Mesendoderm (in vitro differentiated cells): ENCODE data around the gene WNT3A. TPM values are rescaled to one million over a fixed set of nuclear protein-coding genes. Genes with fewer than 3 reads are reported as not detected.
"Not testable (repeated sequence)": the region's sequence is repeated elsewhere in the genome, so short reads cannot be mapped to it uniquely, and the experiment has no call there.

Experiments
- DNase-seq: peaks from one replicate; pipeline ENCODE4 v3.0.0; 2013
- H2AK5ac ChIP-seq: 2 replicates; pipeline ENCODE4 v1.6.1; 2013; ENCODE audit warnings: low read length, inconsistent platforms
- H2BK120ac ChIP-seq: 2 replicates; pipeline ENCODE4 v1.6.1; 2013; ENCODE audit warnings: low read depth, mild to moderate bottlenecking, low read length, moderate library complexity, mixed read lengths
- H2BK15ac ChIP-seq: replicated peaks from 2 replicates; pipeline ENCODE4 v1.6.1; 2013; ENCODE audit warnings: low read depth, mild to moderate bottlenecking, moderate library complexity
- H2BK5ac ChIP-seq: 2 replicates; pipeline ENCODE4 v1.6.1; 2013; ENCODE audit warnings: low read length, inconsistent platforms
- H3K18ac ChIP-seq: 2 replicates; pipeline ENCODE4 v1.6.1; 2013; ENCODE audit warnings: mild to moderate bottlenecking, low read length, mixed read lengths
- H3K23ac ChIP-seq: one replicate; pipeline ENCODE4 v1.6.1; 2013; ENCODE audit warnings: low read length
- H3K27ac ChIP-seq: 2 replicates; pipeline ENCODE4 v1.5.1; 2013; ENCODE audit warnings: low read depth, mild to moderate bottlenecking, inconsistent platforms, low read length, moderate library complexity
- H3K27me3 ChIP-seq: 2 replicates; pipeline ENCODE4 v1.6.1; 2013; ENCODE audit warnings: low read length, control low read depth, mild to moderate bottlenecking, inconsistent platforms; ENCODE audit not compliant: insufficient read depth, poor library complexity
- H3K36me3 ChIP-seq: 2 replicates; pipeline ENCODE4 v1.6.1; 2013; ENCODE audit warnings: low read length, inconsistent platforms; ENCODE audit not compliant: control insufficient read depth, insufficient read depth
- H3K4ac ChIP-seq: one replicate; pipeline ENCODE4 v1.6.1; 2013; ENCODE audit warnings: low read depth, mild to moderate bottlenecking, low read length, moderate library complexity
- H3K4me1 ChIP-seq: 2 replicates; pipeline ENCODE4 v1.6.1; 2013; ENCODE audit warnings: low read depth, low read length, inconsistent platforms; ENCODE audit not compliant: control insufficient read depth
- H3K4me2 ChIP-seq: 2 replicates; pipeline ENCODE4 v1.6.1; 2013; ENCODE audit warnings: low read length
- H3K4me3 ChIP-seq: 2 replicates; pipeline ENCODE4 v1.5.1; 2013; ENCODE audit warnings: mild to moderate bottlenecking, low read length
- H3K56ac ChIP-seq: one replicate; pipeline ENCODE4 v1.6.1; 2013; ENCODE audit warnings: low read length
- H3K79me1 ChIP-seq: 2 replicates; pipeline ENCODE4 v1.6.1; 2013; ENCODE audit warnings: low read length, inconsistent platforms
- H3K79me2 ChIP-seq: 2 replicates; pipeline ENCODE4 v1.6.1; 2013; ENCODE audit warnings: mild to moderate bottlenecking, low read length; ENCODE audit not compliant: control insufficient read depth, insufficient read depth
- H3K9ac ChIP-seq: 2 replicates; pipeline ENCODE4 v1.6.1; 2013; ENCODE audit warnings: low read length, inconsistent platforms
- H4K5ac ChIP-seq: one replicate; pipeline ENCODE4 v1.6.1; 2013; ENCODE audit warnings: low read length
- H4K8ac ChIP-seq: one replicate; pipeline ENCODE4 v1.6.1; 2013; ENCODE audit warnings: low read depth, mild to moderate bottlenecking, control low read depth, low read length, moderate library complexity
- WGBS: extraction: QIAGEN DNeasy Blood & Tissue Kit; methylation state at CpG from one replicate; pipeline ENCODE4 v1.1.7; 2013; ENCODE audit warnings: low lambda C conversion rate, missing lambda C conversion rate; ENCODE audit not compliant: insufficient coverage; ENCODE audit errors: extremely low coverage; 5-methylcytosine and 5-hydroxymethylcytosine counted together
- polyA plus RNA-seq, 2 experiments: library from polyadenylated mRNA; stranded (reverse); fragments of 200-250 nt; gene quantifications; one replicate each; pipeline ENCODE4 v1.2.3, GENCODE V29; 2013

The WNT3A gene
- 0.53 TPM for polyA plus RNA-seq (2013, experiment 1 of 2)
- 0.42 TPM for polyA plus RNA-seq (2013, experiment 2 of 2)

- no peak within 1 kb of the TSS for H2AK5ac ChIP-seq
- H4K8ac ChIP-seq, result no peak within 1 kb of the TSS
- DNase-seq, result no peak
- peak within 1 kb of the TSS; percentile 24 for H3K9ac ChIP-seq
- no peak within 1 kb of the TSS for H3K27ac ChIP-seq
- no peaks in the 10 kb centered on the region for H3K79me2 ChIP-seq
- no peak within 1 kb of the TSS for H2BK15ac ChIP-seq
- no peak within 1 kb of the TSS for H3K4me3 ChIP-seq
- H3K56ac ChIP-seq, result peak within 1 kb of the TSS; percentile 67
- no peaks in the 10 kb centered on the region for H3K79me1 ChIP-seq
- peak within 1 kb of the TSS; percentile 38 for H3K4me2 ChIP-seq
- peaks cover 49% of the 10 kb centered on the region for H3K27me3 ChIP-seq
- H3K36me3 ChIP-seq, result no peaks in the 10 kb centered on the region
- no peak within 1 kb of the TSS for H3K23ac ChIP-seq
- H2BK5ac ChIP-seq, result no peak within 1 kb of the TSS
- H2BK120ac ChIP-seq, result no peak within 1 kb of the TSS
- no peak within 1 kb of the TSS for H4K5ac ChIP-seq
- H3K4ac ChIP-seq, result no peak within 1 kb of the TSS
- peaks cover 6% of the 10 kb centered on the region for H3K4me1 ChIP-seq
- no peak within 1 kb of the TSS for H3K18ac ChIP-seq
- no CpG with 5 or more reads among the region's 48 CpGs for WGBS
These were observed at the start of gene WNT3A for GRCh38 chr1:228006786-228007048. TSS of gene WNT3A (plus strand) at chr1:228006998. CDS start at chr1:228007129, 131 bp downstream.

DNA sequence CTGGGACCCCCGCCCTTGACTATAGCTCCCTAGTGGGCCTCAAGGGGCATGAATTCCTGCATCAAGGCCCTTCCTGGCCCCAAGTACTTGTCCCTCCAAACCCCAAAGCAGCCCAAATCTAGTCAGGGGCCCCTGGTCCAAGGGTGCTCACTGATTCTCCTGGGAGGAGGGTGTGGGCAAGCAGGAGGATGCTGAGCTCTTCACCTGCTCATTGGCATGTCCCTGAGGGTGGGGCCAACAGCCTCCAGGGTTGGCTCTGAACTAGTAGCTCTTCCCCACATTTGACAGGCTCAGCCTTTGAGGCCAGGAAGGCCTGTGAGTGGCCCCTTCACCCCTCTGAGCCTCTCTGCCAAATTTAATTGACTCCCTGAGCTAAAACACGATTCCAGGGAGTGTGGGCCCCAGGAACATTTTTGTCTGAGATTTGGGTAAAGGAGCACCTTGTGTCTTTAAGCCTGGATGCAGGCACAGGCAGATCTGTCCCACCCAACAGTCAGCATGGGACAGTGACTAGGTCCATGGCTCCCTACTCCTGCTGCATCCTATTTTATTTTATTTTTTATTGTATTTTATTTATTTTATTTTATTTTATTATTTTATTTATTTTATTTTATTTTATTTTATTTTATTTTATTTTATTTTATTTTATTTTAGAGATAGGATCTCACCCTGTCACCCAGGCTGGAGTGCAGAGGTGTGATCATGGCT lies 48.0 kb upstream of the WNT3A start:
- no peaks in the 10 kb centered on the region for H3K36me3 ChIP-seq
- no peak overlapping the region for H3K4me3 ChIP-seq
- no peak overlapping the region for H3K23ac ChIP-seq
- no peaks in the 10 kb centered on the region for H3K79me1 ChIP-seq
- H3K27me3 ChIP-seq, result no peaks in the 10 kb centered on the region
- no peak overlapping the region for H2BK15ac ChIP-seq
- no peak overlapping the region for H2BK5ac ChIP-seq
- no peaks in the 10 kb centered on the region for H3K4me1 ChIP-seq
- H3K27ac ChIP-seq, result no peak overlapping the region
- no peak overlapping the region for H3K9ac ChIP-seq
- no peak overlapping the region for H2AK5ac ChIP-seq
- H2BK120ac ChIP-seq, result no peak overlapping the region
- no peak overlapping the region for H4K5ac ChIP-seq
- WGBS, result no CpG with 5 or more reads among the region's 2 CpGs
- H3K4me2 ChIP-seq, result no peak overlapping the region
- no peak overlapping the region for H3K4ac ChIP-seq
- no peaks in the 10 kb centered on the region for H3K79me2 ChIP-seq
- no peak overlapping the region for H3K18ac ChIP-seq
- H3K56ac ChIP-seq, result no peak overlapping the region
- DNase-seq, result no peak
- H4K8ac ChIP-seq, result no peak overlapping the region

DNA sequence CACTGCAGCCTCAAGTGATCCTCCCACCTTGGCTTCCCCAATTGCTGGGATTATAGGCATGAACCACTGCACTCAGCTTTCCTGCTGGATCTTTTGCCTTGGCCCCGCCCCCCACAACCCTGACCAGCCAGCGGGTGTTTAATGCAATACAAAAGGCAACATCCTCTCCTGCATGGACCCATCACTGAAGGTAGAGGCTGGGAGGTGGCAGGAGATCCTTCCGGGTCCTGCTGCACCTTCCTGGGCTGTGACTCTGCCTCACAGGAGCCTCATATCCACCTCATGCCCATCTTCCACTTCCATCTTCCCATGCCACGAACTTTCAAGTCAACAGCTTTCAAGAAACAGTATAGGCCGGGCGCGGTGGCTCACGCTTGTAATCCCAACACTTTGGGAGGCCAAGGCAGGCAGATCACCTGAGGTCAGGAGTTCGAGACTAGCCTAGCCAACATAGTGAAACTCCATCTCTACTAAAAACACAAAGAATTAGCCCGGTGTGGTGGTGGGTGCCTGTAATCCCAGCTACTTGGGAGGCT lies 47.4 kb upstream of the WNT3A start:
- H3K79me1 ChIP-seq, result no peaks in the 10 kb centered on the region
- H2BK5ac ChIP-seq, result no peak overlapping the region
- no peak overlapping the region for H4K8ac ChIP-seq
- H3K4me3 ChIP-seq, result no peak overlapping the region
- no CpG with 5 or more reads among the region's 10 CpGs for WGBS
- H3K9ac ChIP-seq, result no peak overlapping the region
- H3K4ac ChIP-seq, result no peak overlapping the region
- no peaks in the 10 kb centered on the region for H3K4me1 ChIP-seq
- no peak for DNase-seq
- no peak overlapping the region for H3K4me2 ChIP-seq
- H2BK120ac ChIP-seq, result no peak overlapping the region
- no peaks in the 10 kb centered on the region for H3K79me2 ChIP-seq
- no peaks in the 10 kb centered on the region for H3K27me3 ChIP-seq
- H3K56ac ChIP-seq, result no peak overlapping the region
- H4K5ac ChIP-seq, result no peak overlapping the region
- H3K27ac ChIP-seq, result no peak overlapping the region
- H3K36me3 ChIP-seq, result no peaks in the 10 kb centered on the region
- no peak overlapping the region for H3K18ac ChIP-seq
- no peak overlapping the region for H3K23ac ChIP-seq
- no peak overlapping the region for H2BK15ac ChIP-seq
- no peak overlapping the region for H2AK5ac ChIP-seq

GRCh38 chr1:227961651-227962466 lies 44.9 kb upstream of the WNT3A start:
- H3K79me1 ChIP-seq, result no peaks in the 10 kb centered on the region
- H3K27ac ChIP-seq, result no peak overlapping the region
- no peak overlapping the region for H2BK15ac ChIP-seq
- no peaks in the 10 kb centered on the region for H3K27me3 ChIP-seq
- H3K4ac ChIP-seq, result no peak overlapping the region
- H3K79me2 ChIP-seq, result no peaks in the 10 kb centered on the region
- no peak for DNase-seq
- no peaks in the 10 kb centered on the region for H3K4me1 ChIP-seq
- H3K36me3 ChIP-seq, result no peaks in the 10 kb centered on the region
- no peak overlapping the region for H4K8ac ChIP-seq
- no peak overlapping the region for H2AK5ac ChIP-seq
- no peak overlapping the region for H2BK120ac ChIP-seq
- no peak overlapping the region for H4K5ac ChIP-seq
- no peak overlapping the region for H3K4me3 ChIP-seq
- no peak overlapping the region for H3K56ac ChIP-seq
- no peak overlapping the region for H2BK5ac ChIP-seq
- H3K4me2 ChIP-seq, result no peak overlapping the region
- no peak overlapping the region for H3K9ac ChIP-seq
- no CpG with 5 or more reads among the region's 4 CpGs for WGBS
- H3K18ac ChIP-seq, result no peak overlapping the region
- no peak overlapping the region for H3K23ac ChIP-seq

DNA sequence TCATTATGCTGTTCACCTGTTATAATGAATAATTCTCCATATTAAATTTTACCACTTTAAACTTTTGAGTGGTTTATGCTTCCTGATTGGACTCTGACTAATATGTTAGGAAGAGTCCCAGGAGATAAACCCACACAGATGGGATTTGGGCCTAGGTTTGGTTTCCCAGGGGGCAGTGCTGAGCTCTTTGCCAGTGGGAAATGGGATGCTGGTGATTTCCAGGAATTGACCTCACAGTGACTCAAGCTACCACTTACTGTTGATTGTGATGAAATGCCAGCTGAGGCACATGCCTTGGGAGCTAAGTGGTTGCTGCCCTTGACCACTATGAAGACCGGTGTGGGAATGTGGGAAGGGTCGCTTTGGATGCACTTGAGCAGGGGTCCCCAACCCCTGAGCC lies 40.1 kb upstream of the WNT3A start:
- not testable (repeated sequence) for H3K9ac ChIP-seq, H2AK5ac ChIP-seq, H2BK5ac ChIP-seq, H2BK15ac ChIP-seq, H3K4me3 ChIP-seq, H3K27ac ChIP-seq, H3K79me1 ChIP-seq, H3K4me1 ChIP-seq, H3K36me3 ChIP-seq, H4K8ac ChIP-seq, H3K4me2 ChIP-seq, H3K18ac ChIP-seq, H3K56ac ChIP-seq, H3K4ac ChIP-seq, H3K23ac ChIP-seq, H3K27me3 ChIP-seq, H3K79me2 ChIP-seq, H4K5ac ChIP-seq, H2BK120ac ChIP-seq
- DNase-seq, result peak; percentile 34
- WGBS, result no CpG with 5 or more reads among the region's 2 CpGs
